Stimulated activated CD4-positive, alpha-beta T cell treated with anti-CD3 and anti-CD28 coated beads, Interleukin-15, amount 100 ng/mL, for 1 hour (primary cell): ENCODE data around the gene IFT122.
"Not testable (repeated sequence)": the region's sequence is repeated elsewhere in the genome, so short reads cannot be mapped to it uniquely, and the experiment has no call there.

Experiments used
- DNase-seq, 2 donors: peaks; one replicate each; pipeline ENCODE4 v3.0.0-alpha.2; 2020; ENCODE audit warnings: low read depth in 1 of 2, low spot score in 1 of 2

Gene IFT122

GRCh38 chr3:129469026-129469425, 29.0 kb downstream of the IFT122 start:
- DNase-seq = no peak

- no peak for DNase-seq
These were observed 30.8 kb downstream of the IFT122 start for GRCh38 chr3:129470861-129471260.

GRCh38 chr3:129473067-129473768, 33.2 kb downstream of the IFT122 start:
- no peak for DNase-seq

- no peak for DNase-seq
These were observed 33.7 kb downstream of the IFT122 start for GRCh38 chr3:129473769-129474152.

- DNase-seq = no peak
These were observed 35.2 kb downstream of the IFT122 start for GRCh38 chr3:129474984-129475804.

- DNase-seq = no peak
These were observed 35.8 kb downstream of the IFT122 start for GRCh38 chr3:129475863-129476262.

GRCh38 chr3:129476586-129476985, 36.6 kb downstream of the IFT122 start:
- no peak for DNase-seq

- DNase-seq = not testable (repeated sequence)
These were observed 41.3 kb downstream of the IFT122 start for GRCh38 chr3:129481225-129481765.

- DNase-seq = peak; percentile 8 to 10
These were observed 41.8 kb downstream of the IFT122 start for GRCh38 chr3:129481766-129482332.

- no peak for DNase-seq
These were observed 42.7 kb downstream of the IFT122 start for GRCh38 chr3:129482721-129483120.

- DNase-seq = no peak
These were observed 43.8 kb downstream of the IFT122 start for GRCh38 chr3:129483870-129484269.

GRCh38 chr3:129485146-129485545, 45.1 kb downstream of the IFT122 start:
- DNase-seq = not testable (repeated sequence)

- DNase-seq = no peak
These were observed 46.0 kb downstream of the IFT122 start for GRCh38 chr3:129485721-129486663.

- no peak for DNase-seq
These were observed 46.6 kb downstream of the IFT122 start for GRCh38 chr3:129486664-129487035.

GRCh38 chr3:129487183-129487867, 47.3 kb downstream of the IFT122 start:
- DNase-seq = no peak

- not testable (repeated sequence) for DNase-seq
These were observed 47.9 kb downstream of the IFT122 start for GRCh38 chr3:129487868-129488335.

GRCh38 chr3:129489258-129489657, 49.2 kb downstream of the IFT122 start:
- DNase-seq = not testable (repeated sequence)

GRCh38 chr3:129490273-129490675, 50.2 kb downstream of the IFT122 start:
- no peak for DNase-seq

GRCh38 chr3:129491077-129491476, 51.1 kb downstream of the IFT122 start:
- DNase-seq = not testable (repeated sequence)

- no peak for DNase-seq
These were observed 51.8 kb downstream of the IFT122 start for GRCh38 chr3:129491794-129492193.
